Ovary (tissue), 9 donors: Measurements from ENCODE around the gene SFPQ. TPM values are rescaled to one million over a fixed set of nuclear protein-coding genes. Genes with fewer than 3 reads are reported as not detected.

Experiments
- DNase-seq, 5 donors: peaks; one replicate each; pipeline ENCODE4 v3.0.0-alpha.2; 2019 to 2020
- H3K27ac ChIP-seq, 2 donors: fragments of 200-600 bp; one replicate each; pipeline versions ENCODE4 v1.5.1 to v1.8.0; 2019 to 2022
- H3K27me3 ChIP-seq: fragments of 200-600 bp; one replicate; pipeline ENCODE4 v1.8.0; 2022
- H3K36me3 ChIP-seq: fragments of 200-600 bp; sonication (generic); one replicate; pipeline ENCODE4 v1.5.1; 2019
- H3K4me1 ChIP-seq: one replicate; pipeline ENCODE4 v1.8.1; 2013; ENCODE audit warnings: mild to moderate bottlenecking, moderate library complexity; ENCODE audit not compliant: insufficient read depth
- H3K4me3 ChIP-seq: fragments of 200-600 bp; sonication (generic); one replicate; pipeline ENCODE4 v1.5.1; 2017
- H3K9me3 ChIP-seq, 2 donors: fragments of 200-600 bp in 1 of 2; sonication (generic) in 1 of 2; one replicate each; pipeline versions ENCODE4 v1.5.1 to v1.8.1; 2013 to 2019; ENCODE audit warnings: mild to moderate bottlenecking in 1 of 2, moderate library complexity in 1 of 2
- CTCF ChIP-seq, 3 donors: fragments of 450-650 bp in 2 of 3; fragments of 200-600 bp in 1 of 3; IDR thresholded peaks; one replicate each; pipeline versions ENCODE4 v1.5.1 to v1.8.0; 2016 to 2022; ENCODE audit warnings: antibody characterized with exemption in 3 of 3, mild to moderate bottlenecking in 1 of 3
- EP300 ChIP-seq: sonication (generic); formaldehyde crosslinking; IDR thresholded peaks from one replicate; pipeline ENCODE4 v1.6.1; 2017; ENCODE audit warnings: antibody characterized with exemption
- POLR2A ChIP-seq: fragments of 450-650 bp; IDR thresholded peaks from one replicate; pipeline ENCODE4 v1.6.1; 2017; ENCODE audit warnings: antibody characterized with exemption, mild to moderate bottlenecking, moderate library complexity
- WGBS, 3 donors: extraction: QIAGEN DNeasy Blood & Tissue Kit in 1 of 3; methylation state at CpG; one replicate each; pipeline versions ENCODE4 v1.1.5 to v1.1.7; 2013 to 2017; 5-methylcytosine and 5-hydroxymethylcytosine counted together
- intact Hi-C, 4 donors: fragments of 100-400 bp; cut with DNase I; formaldehyde crosslinking; loops; one replicate each; pipeline versions ENCODE4 v1.11.0 to v1.15.1; 2022 to 2023
- polyA plus RNA-seq, 2 donors: library from polyadenylated mRNA; stranded (reverse); fragments of 200-250 nt in 1 of 2; fragments of 350-450 nt in 1 of 2; fragmentation: Illumina TruSeq in 1 of 2; extraction: RNeasy Lipid Tissue Mini Kit (QIAGEN cat#74804) in 1 of 2; gene quantifications; one replicate each; pipeline ENCODE4 v1.2.3, GENCODE V29; 2013 to 2014
- total RNA-seq, 7 donors: library from RNA; depleted of rRNA in 2 of 7; stranded (reverse); fragments of >200 nt in 2 of 7; fragmentation: NEBNext Ultra II Directional in 3 of 7; extraction: Animal tissue kit (Norgen Biotek cat#: 25700) in 3 of 7; gene quantifications; one replicate each; pipeline versions ENCODE4 v1.1.0 to v1.2.4, GENCODE V29; 2016 to 2023
- donor health status: DM: no; HTN: no; CAD: no; lungs with moderate emphysema.
- donor health status: DM: no; HTN: no; CAD: no.
- donor health status: Bipolar disorder and iron deficiency.
- donor health status: DM: yes; HTN: yes; CAD: no.
- donor health status: DM: no; HTN: no; CAD: no.
- donor health status: DM: yes; HTN: yes; CAD: no.

The SFPQ gene
- total and polyA plus RNA-seq, 9 donors = 205 to 295 (median 270) TPM

- peaks cover 6% of the 10 kb centered on the region for H3K4me1 ChIP-seq
- no peaks in the 10 kb centered on the region for H3K27me3 ChIP-seq
Measured at GRCh38 chr1:35211120-35211414, 18.1 kb upstream of the SFPQ start.

DNA sequence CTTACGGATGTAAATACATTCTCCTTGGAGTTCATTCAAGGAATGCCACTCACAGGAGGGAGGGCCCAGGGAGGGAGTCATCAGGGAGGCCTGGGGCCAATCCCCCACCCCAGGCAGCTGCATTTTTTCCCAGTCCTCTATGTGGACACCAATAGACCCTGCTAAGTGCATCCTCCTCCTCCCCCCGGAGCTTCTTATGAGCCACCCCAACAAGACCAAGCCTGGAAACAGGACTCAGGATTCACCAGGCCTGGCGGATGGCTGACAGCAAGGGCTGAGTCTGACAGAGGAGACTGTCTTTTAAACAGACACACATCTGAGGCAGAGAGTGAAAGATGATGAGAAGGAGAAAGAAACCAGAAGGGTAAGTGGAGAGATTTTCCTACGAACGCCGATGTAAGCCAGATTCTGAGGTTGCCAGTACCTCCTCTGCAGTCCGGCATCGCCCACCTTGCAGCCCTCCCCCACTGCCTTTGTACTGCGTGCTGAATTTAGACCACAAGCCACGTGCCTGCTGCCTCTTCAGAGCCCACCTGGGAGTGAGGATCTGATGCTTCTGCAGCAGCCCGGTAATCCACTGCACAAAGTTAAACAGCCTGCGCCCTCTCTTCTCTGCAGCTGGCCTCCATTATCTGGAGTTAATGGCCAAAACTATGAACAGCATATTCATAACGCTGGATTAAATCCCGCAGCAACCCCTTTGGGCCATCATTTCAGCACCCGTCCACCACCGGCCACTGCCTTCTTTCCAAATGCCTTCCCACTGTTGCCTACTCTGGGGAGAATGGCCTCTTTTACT, 17.6 kb upstream of the SFPQ start:
- TF ChIP-seq POLR2A = no peak
- no peak for TF ChIP-seq CTCF (IDR thresholded peaks at IDR 0.05)
- no peak for TF ChIP-seq EP300
- Histone ChIP-seq H3K27me3 (no peaks in the 10 kb centered on the region), H3K4me1 (peaks cover 6% of the 10 kb centered on the region), H3K9me3 (no peaks in the 10 kb centered on the region), H3K4me3 (no peak overlapping the region), H3K36me3 (no peaks in the 10 kb centered on the region), H3K27ac (no peak overlapping the region)
- no peak for DNase-seq
- intact Hi-C loops = loop anchor here in 1 of 4 donors (5.0 kb wide), 1 partner anchor 42 kb away; no protein-coding TSS in a partner anchor
- 18 to 31% (median 22%) methylated on average over 16 of the region's 16 CpGs for WGBS, 3 donors

More at GRCh38 chr1:35211120-35211414, 18.1 kb upstream of the SFPQ start:
- Histone ChIP-seq H3K9me3 (no peaks in the 10 kb centered on the region), H3K4me3 (no peak overlapping the region), H3K27ac (no peak overlapping the region), H3K36me3 (no peaks in the 10 kb centered on the region)
- DNase-seq = no peak
- 20 to 24% (median 23%) methylated on average over 1 of the region's 1 CpG for WGBS, 3 donors
- TF ChIP-seq POLR2A (no peak), CTCF (IDR thresholded peaks at IDR 0.05) (no peak), EP300 (no peak)
- intact Hi-C loops = loop anchor here in 1 of 4 donors (5.0 kb wide), 1 partner anchor 41 kb away; no protein-coding TSS in a partner anchor

DNA sequence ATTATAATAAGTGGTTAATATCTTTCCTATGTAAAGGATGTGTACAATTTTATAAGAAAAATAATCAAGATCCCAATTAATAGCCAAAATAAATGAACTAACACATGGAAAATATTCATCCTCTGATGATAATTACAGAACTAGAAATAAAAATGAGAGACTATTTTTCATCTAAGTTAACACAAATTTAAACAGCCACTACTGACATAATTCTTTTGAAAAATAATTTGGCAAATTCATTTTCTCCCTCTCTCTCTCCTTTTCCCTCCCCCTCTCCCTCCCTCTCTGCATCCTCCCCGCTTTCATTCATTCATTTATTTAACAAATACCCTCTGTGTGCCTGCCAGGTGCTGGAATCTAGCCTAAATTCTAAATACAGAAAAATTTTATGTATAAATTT, 10.3 kb upstream of the SFPQ start:
- Histone ChIP-seq H3K27me3 (no peaks in the 10 kb centered on the region), H3K4me1 (no peaks in the 10 kb centered on the region), H3K36me3 (no peaks in the 10 kb centered on the region), H3K9me3 (no peaks in the 10 kb centered on the region), H3K27ac (no peak overlapping the region), H3K4me3 (no peak overlapping the region)
- TF ChIP-seq POLR2A (no peak), CTCF (IDR thresholded peaks at IDR 0.05) (no peak), EP300 (no peak)
- 67 to 73% (median 68%) methylated on average over 1 of the region's 1 CpG for WGBS, 3 donors
- intact Hi-C loops = loop anchor here in 1 of 4 donors (5.0 kb wide), 1 partner anchor 94 kb away; no protein-coding TSS in a partner anchor
- no peak for DNase-seq

- Histone ChIP-seq H3K4me3 (no peak overlapping the region), H3K27ac (no peak overlapping the region), H3K9me3 (no peaks in the 10 kb centered on the region), H3K27me3 (no peaks in the 10 kb centered on the region), H3K36me3 (no peaks in the 10 kb centered on the region), H3K4me1 (no peaks in the 10 kb centered on the region)
- DNase-seq = peak; percentile 57 to 77 (median 61)
- 23 to 29% (median 26%) methylated on average over 6 of the region's 6 CpGs for WGBS, 3 donors
- TF ChIP-seq EP300 (no peak), POLR2A (no peak), CTCF (IDR thresholded peaks at IDR 0.05) (peak; percentile 71 to 76 (median 73))
- intact Hi-C loops = loop anchor here in 1 of 4 donors (5.0 kb wide), 1 partner anchor 95 kb away; no protein-coding TSS in a partner anchor
Measured at GRCh38 chr1:35202048-35202719, 9.2 kb upstream of the SFPQ start.
